H1 (cell line): ENCODE data around the gene RFFL. TPM values are rescaled to one million over a fixed set of nuclear protein-coding genes. Genes with fewer than 3 reads are reported as not detected.

Experiments
- CTCF ChIA-PET: fragments of 300-600 bp; sonication (Branson Sonifier 250); formaldehyde crosslinking; loops from one replicate; lab custom pipeline; 2021; ENCODE audit not compliant: partially characterized antibody; lab: Charles Lee
- POLR2A ChIA-PET: fragments of 300-600 bp; sonication (Branson Sonifier 250); formaldehyde crosslinking; loops from one replicate; lab custom pipeline; 2021; ENCODE audit warnings: inconsistent platforms; ENCODE audit not compliant: partially characterized antibody; lab: Charles Lee
- DNase-seq, 2 experiments: peaks; one replicate each; pipeline versions ENCODE4 v3.0.0 to v3.0.0-alpha.2; 2010 to 2022; ENCODE audit warnings: low spot score in 2 of 2, low read depth in 1 of 2, mixed read lengths in 1 of 2
- FAIRE-seq: peaks from 2 replicates; lab custom pipeline; 2011; peaks lifted over from hg19 to GRCh38; lab: Jason Lieb, UNC
- H2AFZ ChIP-seq: 2 replicates; pipeline ENCODE4 v1.8.1; 2012; ENCODE audit warnings: low read length, inconsistent platforms
- H2AK5ac ChIP-seq: 2 replicates; pipeline ENCODE4 v1.6.1; 2013; ENCODE audit warnings: low read depth, low read length
- H2BK120ac ChIP-seq: replicated peaks from 2 replicates; pipeline ENCODE3; 2013; ENCODE audit warnings: low read depth, low read length, inconsistent platforms
- H2BK12ac ChIP-seq: 2 replicates; pipeline ENCODE4 v1.6.1; 2013; ENCODE audit warnings: low read depth, low read length
- H2BK15ac ChIP-seq: 2 replicates; pipeline ENCODE4 v1.6.1; 2013; ENCODE audit warnings: low read length
- H2BK20ac ChIP-seq: 2 replicates; pipeline ENCODE4 v1.6.1; 2013; ENCODE audit warnings: low read length
- H2BK5ac ChIP-seq: 2 replicates; pipeline ENCODE4 v1.6.1; 2013; ENCODE audit warnings: low read depth, low read length
- H3K14ac ChIP-seq: 2 replicates; pipeline ENCODE4 v1.6.1; 2013; ENCODE audit warnings: inconsistent platforms; ENCODE audit not compliant: insufficient read length
- H3K18ac ChIP-seq: 2 replicates; pipeline ENCODE4 v1.6.1; 2013; ENCODE audit warnings: low read length; ENCODE audit errors: extremely low read depth
- H3K23ac ChIP-seq: 2 replicates; pipeline ENCODE4 v1.6.1; 2013; ENCODE audit warnings: inconsistent platforms; ENCODE audit not compliant: insufficient read length
- H3K23me2 ChIP-seq: 2 replicates; pipeline ENCODE4 v1.6.1; 2013; ENCODE audit warnings: low read depth, low read length
- H3K27ac ChIP-seq: 2 replicates; pipeline ENCODE4 v1.6.1; 2011; ENCODE audit warnings: low read depth, low read length, inconsistent platforms
- H3K27me3 ChIP-seq, 4 experiments: replicated peaks in 1 of 4; 1 replicate in 1 of 4; 2 replicates in 3 of 4; pipeline versions ENCODE4 v1.6.1 to v1.8.1; 2011 to 2013; ENCODE audit warnings: low read length in 3 of 4, mild to moderate bottlenecking in 3 of 4, inconsistent platforms in 2 of 4, mixed read lengths in 2 of 4, moderate library complexity in 1 of 4; ENCODE audit not compliant: control insufficient read depth in 3 of 4, insufficient read depth in 3 of 4; ENCODE audit errors: extremely low read depth in 1 of 4
- H3K36me3 ChIP-seq, 4 experiments: 2 replicates each; pipeline versions ENCODE4 v1.6.1 to v1.8.1; 2011 to 2013; ENCODE audit warnings: mild to moderate bottlenecking in 4 of 4, low read length in 3 of 4, moderate library complexity in 2 of 4, control low read depth in 1 of 4, inconsistent platforms in 1 of 4; ENCODE audit not compliant: insufficient read depth in 4 of 4, control insufficient read depth in 2 of 4
- H3K4ac ChIP-seq: replicated peaks from 2 replicates; pipeline ENCODE3; 2013; ENCODE audit warnings: low read length, low read depth, mixed read lengths, inconsistent platforms; ENCODE audit not compliant: insufficient read length
- H3K4me1 ChIP-seq, 4 experiments: replicated peaks in 1 of 4; 1 replicate in 1 of 4; 2 replicates in 3 of 4; pipeline versions ENCODE4 v1.6.1 to v1.8.1; 2011 to 2013; ENCODE audit warnings: low read length in 3 of 4, inconsistent platforms in 2 of 4, mixed read lengths in 1 of 4; ENCODE audit not compliant: insufficient read depth in 4 of 4, control insufficient read depth in 3 of 4
- H3K4me2 ChIP-seq, 2 experiments: 2 replicates each; pipeline versions ENCODE4 v1.6.1 to v1.8.1; 2011 to 2013; ENCODE audit warnings: low read depth in 2 of 2, low read length in 2 of 2, control low read depth in 1 of 2, inconsistent platforms in 1 of 2, mild to moderate bottlenecking in 1 of 2; ENCODE audit not compliant: insufficient read depth in 1 of 2
- H3K4me3 ChIP-seq, 4 experiments: fragments of 200-600, 300-600 bp in 1 of 4; sonication (generic), shearing (Covaris generic), sonication (Bioruptor Twin) in 1 of 4; 2 replicates each; pipeline versions ENCODE4 v1.5.1 to v1.8.1; 2011 to 2016; ENCODE audit warnings: low read length in 4 of 4, low read depth in 3 of 4, control low read depth in 2 of 4, inconsistent platforms in 2 of 4, mild to moderate bottlenecking in 2 of 4, mixed read lengths in 1 of 4, moderate library complexity in 1 of 4; ENCODE audit not compliant: insufficient read depth in 2 of 4; ENCODE audit errors: extremely low read depth in 1 of 4
- H3K56ac ChIP-seq: replicated peaks from 2 replicates; pipeline ENCODE3; 2013; ENCODE audit warnings: low read depth, mild to moderate bottlenecking, mixed read lengths, low read length, inconsistent platforms; ENCODE audit not compliant: insufficient read length
- H3K79me1 ChIP-seq: 2 replicates; pipeline ENCODE4 v1.6.1; 2013; ENCODE audit warnings: low read depth, low read length, control low read depth
- H3K79me2 ChIP-seq, 2 experiments: 2 replicates each; pipeline versions ENCODE4 v1.6.1 to v1.8.1; 2012 to 2013; ENCODE audit warnings: low read length in 2 of 2, mild to moderate bottlenecking in 2 of 2, inconsistent platforms in 1 of 2; ENCODE audit not compliant: insufficient read depth in 2 of 2, control insufficient read depth in 1 of 2
- H3K9ac ChIP-seq, 4 experiments: replicated peaks in 1 of 4; 1 replicate in 1 of 4; 2 replicates in 3 of 4; pipeline versions ENCODE4 v1.6.1 to v1.8.1; 2011 to 2013; ENCODE audit warnings: low read depth in 3 of 4, low read length in 3 of 4, control low read depth in 2 of 4, mild to moderate bottlenecking in 2 of 4, moderate library complexity in 2 of 4, inconsistent platforms in 1 of 4; ENCODE audit errors: extremely low read depth in 1 of 4
- H3K9me3 ChIP-seq, 2 experiments: 2 replicates each; pipeline versions ENCODE4 v1.6.1 to v1.8.1; 2012 to 2013; ENCODE audit warnings: mild to moderate bottlenecking in 2 of 2, moderate library complexity in 2 of 2, control low read depth in 1 of 2, inconsistent platforms in 1 of 2, low read depth in 1 of 2, low read length in 1 of 2, mixed read lengths in 1 of 2; ENCODE audit not compliant: insufficient read depth in 2 of 2
- H4K20me1 ChIP-seq, 2 experiments: replicated peaks in 1 of 2; 2 replicates each; pipeline versions ENCODE3 to v1.8.1; 2011 to 2013; ENCODE audit warnings: inconsistent platforms in 2 of 2, low read length in 2 of 2, mild to moderate bottlenecking in 1 of 2; ENCODE audit not compliant: insufficient read depth in 2 of 2, control insufficient read depth in 1 of 2
- H4K5ac ChIP-seq: 2 replicates; pipeline ENCODE4 v1.6.1; 2013; ENCODE audit warnings: low read length, low read depth, mixed read lengths, inconsistent platforms; ENCODE audit not compliant: insufficient read length
- H4K8ac ChIP-seq: 2 replicates; pipeline ENCODE4 v1.8.0; 2013; ENCODE audit warnings: mild to moderate bottlenecking, moderate library complexity, low read length, inconsistent platforms; ENCODE audit not compliant: insufficient read depth; ENCODE audit errors: extremely low read depth
- H4K91ac ChIP-seq: replicated peaks from 2 replicates; pipeline ENCODE3; 2013; ENCODE audit warnings: low read length, mixed read lengths, inconsistent platforms; ENCODE audit not compliant: insufficient read length
- YY1 ChIP-seq: IDR thresholded peaks from 2 replicates; pipeline ENCODE4 v1.6.1; 2011; ENCODE audit warnings: low read depth, mild to moderate bottlenecking, low read length
- WGBS, 2 experiments: shearing (Covaris generic) in 1 of 2; methylation state at CpG; one replicate each; pipeline versions ENCODE4 v1.1.6 to v1.1.7; 2013 to 2015; ENCODE audit warnings: low lambda C conversion rate in 2 of 2, mixed read lengths in 2 of 2, inconsistent platforms in 1 of 2, low coverage in 1 of 2, missing lambda C conversion rate in 1 of 2; ENCODE audit not compliant: insufficient replicate concordance in 2 of 2, insufficient coverage in 1 of 2, insufficient read length in 1 of 2; ENCODE audit errors: extremely low coverage in 1 of 2, missing lambda C conversion rate in 1 of 2; 5-methylcytosine and 5-hydroxymethylcytosine counted together
- polyA plus RNA-seq, 7 experiments: library from polyadenylated mRNA; depleted of rRNA in 3 of 7; stranded (reverse) in 5 of 7; unstranded in 2 of 7; fragments of >200 nt in 5 of 7; fragments of 200-250 nt in 2 of 7; gene quantifications; 1 replicate in 5 of 7; 2 replicates in 1 of 7; 4 replicates in 1 of 7; pipeline versions ENCODE4 v1.2.1 to v1.2.3, GENCODE V29; 2011 to 2013; ENCODE audit warnings: missing spikeins in 2 of 7, mixed read lengths in 2 of 7
- total RNA-seq: library from RNA; stranded (reverse); fragmentation: NEBNext Ultra II Directional; extraction: Animal tissue kit (Norgen Biotek cat#: 25700); gene quantifications from 2 replicates; pipeline ENCODE4 v1.2.1, GENCODE V29; 2021

RFFL gene
- total and polyA plus RNA-seq, 2 of the 8 experiments (the other 6 are each of a cell fraction or from before 2014, with no cell fraction given), result 14.0 to 24.5 TPM

DNA sequence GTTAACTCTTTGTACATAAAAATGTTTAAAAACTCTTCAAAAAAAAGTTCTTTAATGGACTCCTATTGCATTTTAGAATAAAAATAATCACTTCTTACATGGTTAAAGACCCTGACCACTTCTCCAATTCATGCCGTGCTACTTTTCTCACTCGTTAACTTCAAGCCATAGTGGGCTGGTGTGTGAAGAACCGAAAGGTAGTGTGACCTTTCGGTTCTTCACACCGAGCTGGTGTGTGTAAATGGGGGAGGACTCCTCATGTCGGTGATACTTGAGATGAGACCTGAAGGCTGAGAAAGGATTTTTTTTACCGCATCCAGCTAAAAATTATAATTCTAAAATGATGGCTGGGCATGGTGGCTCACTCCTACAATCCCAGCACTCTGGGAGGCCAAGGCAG is 22.1 kb downstream of the RFFL start:
- H3K56ac ChIP-seq, result no peak overlapping the region
- ChIA-PET CTCF (interaction anchor here (1.1 to 2.1 kb wide), 4 partner anchors 12 to 29 kb away, joined by 3 to 5 read pairs (median 4); no protein-coding TSS in a partner anchor), POLR2A (interaction anchor here (1.0 to 2.1 kb wide), 4 partner anchors 12 to 60 kb away, joined by 3 to 8 read pairs (median 4); no protein-coding TSS in a partner anchor)
- H3K18ac ChIP-seq, result no peak overlapping the region
- no peak overlapping the region for H2BK15ac ChIP-seq
- no peaks in the 10 kb centered on the region for H3K27me3 ChIP-seq
- H4K91ac ChIP-seq, result no peak overlapping the region
- H3K79me2 ChIP-seq, result no peaks in the 10 kb centered on the region
- H2BK12ac ChIP-seq, result no peak overlapping the region
- no peak overlapping the region for H3K4me3 ChIP-seq
- FAIRE-seq (no peak), DNase-seq (no peak)
- H3K9ac ChIP-seq, result no peak overlapping the region
- H3K79me1 ChIP-seq, result no peaks in the 10 kb centered on the region
- H3K36me3 ChIP-seq, result no peaks in the 10 kb centered on the region
- 95% methylated on average over 7 of the region's 7 CpGs; no CpG with 5 or more reads in 1 of the 2 experiments for WGBS, 2 experiments
- no peak for TF ChIP-seq YY1
- H2BK5ac ChIP-seq, result no peak overlapping the region
- H3K9me3 ChIP-seq, result no peaks in the 10 kb centered on the region
- no peak overlapping the region for H3K14ac ChIP-seq
- H4K20me1 ChIP-seq, result peaks cover 0 to 2% of the 10 kb centered on the region in 2 experiments
- H3K23ac ChIP-seq, result no peak overlapping the region
- H3K23me2 ChIP-seq, result no peaks in the 10 kb centered on the region
- no peak overlapping the region for H2AK5ac ChIP-seq
- no peak overlapping the region for H3K4ac ChIP-seq
- no peak overlapping the region for H4K8ac ChIP-seq
- H3K27ac ChIP-seq, result no peak overlapping the region
- H3K4me2 ChIP-seq, result no peak overlapping the region
- H2BK120ac ChIP-seq, result no peak overlapping the region
- no peaks in the 10 kb centered on the region for H3K4me1 ChIP-seq
- H2AFZ ChIP-seq, result no peak overlapping the region
- no peak overlapping the region for H4K5ac ChIP-seq
- H2BK20ac ChIP-seq, result no peak overlapping the region
